Astrocyte (in vitro differentiated cells and primary cell): Measurements from ENCODE around the gene KIR3DL3.
"Not testable (repeated sequence)": the region's sequence is repeated elsewhere in the genome, so short reads cannot be mapped to it uniquely, and the experiment has no call there.

Experiments
- EZH2 ChIP-seq: IDR thresholded peaks from 2 replicates; pipeline ENCODE4 v1.6.1; 2012; ENCODE audit warnings: mild to moderate bottlenecking, low read length, inconsistent platforms; ENCODE audit not compliant: insufficient read depth
- TF ChIP-seq, protein P1 (sequence below): IDR thresholded peaks from 2 replicates; pipeline ENCODE4 v1.5.1; 2011; ENCODE audit warnings: low read depth, mild to moderate bottlenecking, inconsistent platforms, low read length, moderate library complexity; ENCODE audit not compliant: insufficient read depth

DNA sequence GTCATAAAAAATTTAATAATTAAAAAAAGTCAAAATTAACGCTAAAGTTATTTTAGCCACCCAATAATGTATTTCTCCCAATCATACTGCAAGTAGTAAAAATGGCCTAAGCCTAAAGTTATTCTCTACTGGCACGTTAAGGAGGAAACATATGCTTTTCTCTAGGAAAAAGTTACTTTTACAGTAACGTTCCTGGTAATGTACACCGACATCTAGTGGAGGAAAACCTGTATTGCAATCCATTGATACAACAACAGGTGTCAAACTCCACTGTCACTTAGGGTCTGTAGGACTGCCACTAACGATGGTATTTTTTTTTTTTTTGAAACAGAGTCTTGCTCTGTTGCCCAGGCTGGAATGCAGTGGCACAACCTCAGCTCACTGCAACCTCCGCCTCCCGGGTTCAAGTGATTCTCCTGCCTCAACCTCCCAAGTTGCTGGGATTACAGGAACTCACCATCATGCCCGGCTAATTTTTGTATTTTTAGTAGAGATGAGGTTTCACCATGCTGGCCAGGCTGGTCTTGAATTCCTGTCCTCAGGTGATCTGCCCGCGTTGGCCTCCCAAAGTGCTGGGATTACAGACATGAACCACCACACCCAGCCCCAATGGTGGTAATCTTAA lies 47.9 kb upstream of the KIR3DL3 start:
- TF ChIP-seq, protein P1, sequence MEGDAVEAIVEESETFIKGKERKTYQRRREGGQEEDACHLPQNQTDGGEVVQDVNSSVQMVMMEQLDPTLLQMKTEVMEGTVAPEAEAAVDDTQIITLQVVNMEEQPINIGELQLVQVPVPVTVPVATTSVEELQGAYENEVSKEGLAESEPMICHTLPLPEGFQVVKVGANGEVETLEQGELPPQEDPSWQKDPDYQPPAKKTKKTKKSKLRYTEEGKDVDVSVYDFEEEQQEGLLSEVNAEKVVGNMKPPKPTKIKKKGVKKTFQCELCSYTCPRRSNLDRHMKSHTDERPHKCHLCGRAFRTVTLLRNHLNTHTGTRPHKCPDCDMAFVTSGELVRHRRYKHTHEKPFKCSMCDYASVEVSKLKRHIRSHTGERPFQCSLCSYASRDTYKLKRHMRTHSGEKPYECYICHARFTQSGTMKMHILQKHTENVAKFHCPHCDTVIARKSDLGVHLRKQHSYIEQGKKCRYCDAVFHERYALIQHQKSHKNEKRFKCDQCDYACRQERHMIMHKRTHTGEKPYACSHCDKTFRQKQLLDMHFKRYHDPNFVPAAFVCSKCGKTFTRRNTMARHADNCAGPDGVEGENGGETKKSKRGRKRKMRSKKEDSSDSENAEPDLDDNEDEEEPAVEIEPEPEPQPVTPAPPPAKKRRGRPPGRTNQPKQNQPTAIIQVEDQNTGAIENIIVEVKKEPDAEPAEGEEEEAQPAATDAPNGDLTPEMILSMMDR: peak; percentile 71
- not testable (repeated sequence) for TF ChIP-seq EZH2
